Activated B cell treated with CpG ODN at 0.5 μM for 24 hours (primary cell): ENCODE results near the gene ADCY5. TPM values are rescaled to one million over a fixed set of nuclear protein-coding genes. Genes with fewer than 3 reads are reported as not detected.
A peak's percentile ranks its signal among the peaks of the same experiment; 100 is the strongest.

Experiments
- ATAC-seq: fragments of 200-7000 bp; cut with Tn5 transposase; one replicate; pipeline ENCODE4 v1.10.0; 2021; ENCODE audit warnings: low read depth, mild to moderate bottlenecking, moderate library complexity
- CTCF ChIA-PET: fragments of 350-600 bp; sonication (Branson Sonifier 250); formaldehyde crosslinking; loops from one replicate; lab custom pipeline; 2021; ENCODE audit warnings: antibody characterized with exemption; lab: Charles Lee
- POLR2A ChIA-PET: fragments of 350-600 bp; sonication (Branson Sonifier 250); formaldehyde crosslinking; loops from one replicate; lab custom pipeline; 2021; ENCODE audit warnings: antibody characterized with exemption; lab: Charles Lee
- DNase-seq: peaks from one replicate; pipeline ENCODE4 v3.0.0; 2022
- H3K27ac Mint-ChIP-seq: one replicate; pipeline ENCODE4 v1.8.0; 2020; ENCODE audit warnings: mixed read lengths
- H3K27me3 Mint-ChIP-seq: one replicate; pipeline ENCODE4 v1.8.0; 2021; ENCODE audit warnings: mixed read lengths
- H3K36me3 Mint-ChIP-seq: one replicate; pipeline ENCODE4 v1.8.0; 2021; ENCODE audit warnings: low read depth, mixed read lengths
- H3K4me1 Mint-ChIP-seq: one replicate; pipeline ENCODE4 v1.8.0; 2021; ENCODE audit warnings: mixed read lengths
- H3K4me3 Mint-ChIP-seq: one replicate; pipeline ENCODE4 v1.8.0; 2020; ENCODE audit warnings: mild to moderate bottlenecking, mixed read lengths
- H3K9me3 Mint-ChIP-seq: one replicate; pipeline ENCODE4 v1.8.0; 2020; ENCODE audit warnings: mixed read lengths
- CTCF ChIP-seq: fragments of 200-600 bp; IDR thresholded peaks from one replicate; pipeline ENCODE4 v1.8.0; 2022; ENCODE audit warnings: antibody characterized with exemption, mild to moderate bottlenecking
- intact Hi-C: fragments of 100-400 bp; cut with micrococcal nuclease; formaldehyde crosslinking; loops from one replicate; pipeline ENCODE4 v1.15.1; 2024
- total RNA-seq: library from RNA; stranded (reverse); gene quantifications from 2 replicates; pipeline ENCODE4 v1.2.3, GENCODE V29; 2022

ADCY5 gene
- total RNA-seq, 1 donor from 2014 or later = not detected

- H3K4me3 Mint-ChIP-seq = no peak overlapping the region
- DNase-seq (no peak), ATAC-seq (no peak)
- H3K27me3 Mint-ChIP-seq = no peaks in the 10 kb centered on the region
- ChIA-PET POLR2A (no interaction called here), CTCF (no interaction called here)
- TF ChIP-seq CTCF = no peak
- intact Hi-C loops = loop anchor here (5.0 kb wide), 1 partner anchor 716 kb away; no protein-coding TSS in a partner anchor
- H3K36me3 Mint-ChIP-seq = peaks cover 47% of the 10 kb centered on the region
- H3K27ac Mint-ChIP-seq = no peak overlapping the region
- H3K4me1 Mint-ChIP-seq = no peaks in the 10 kb centered on the region
- H3K9me3 Mint-ChIP-seq = peaks cover 2% of the 10 kb centered on the region
These were observed 186.0 kb downstream of the ADCY5 start for GRCh38 chr3:123262868-123263267.

GRCh38 chr3:123262226-123262625, 186.7 kb downstream of the ADCY5 start:
- no peaks in the 10 kb centered on the region for H3K27me3 Mint-ChIP-seq
- no peak overlapping the region for H3K4me3 Mint-ChIP-seq
- intact Hi-C loops = loop anchor here (5.0 kb wide), 1 partner anchor 715 kb away; no protein-coding TSS in a partner anchor
- H3K36me3 Mint-ChIP-seq = peaks cover 43% of the 10 kb centered on the region
- H3K27ac Mint-ChIP-seq = no peak overlapping the region
- no peaks in the 10 kb centered on the region for H3K4me1 Mint-ChIP-seq
- ATAC-seq = no peak
- H3K9me3 Mint-ChIP-seq = peaks cover 2% of the 10 kb centered on the region
- no peak for TF ChIP-seq CTCF
- no peak for DNase-seq
- CTCF ChIA-PET = no interaction called here
- POLR2A ChIA-PET = no interaction called here

GRCh38 chr3:123261666-123262065, 187.2 kb downstream of the ADCY5 start:
- Mint-ChIP-seq H3K4me1 (no peaks in the 10 kb centered on the region), H3K4me3 (no peak overlapping the region), H3K27ac (no peak overlapping the region), H3K9me3 (peaks cover 2% of the 10 kb centered on the region), H3K36me3 (peaks cover 37% of the 10 kb centered on the region), H3K27me3 (no peaks in the 10 kb centered on the region)
- TF ChIP-seq CTCF = no peak
- CTCF ChIA-PET = interaction anchor here (0.6 kb wide), 1 partner anchor 1517 kb away, joined by 3 read pairs; no protein-coding TSS in a partner anchor
- ATAC-seq (no peak), DNase-seq (no peak)
- intact Hi-C loops = loop anchor here (5.0 kb wide), 1 partner anchor 714 kb away; no protein-coding TSS in a partner anchor
- POLR2A ChIA-PET = no interaction called here

- no peaks in the 10 kb centered on the region for H3K9me3 Mint-ChIP-seq
- CTCF ChIA-PET = no interaction called here
- peak; percentile 47 for ATAC-seq
These were observed 190.0 kb downstream of the ADCY5 start for GRCh38 chr3:123258811-123259420.

More at GRCh38 chr3:123258811-123259420, 190.0 kb downstream of the ADCY5 start:
- no peak overlapping the region for H3K4me3 Mint-ChIP-seq
- H3K27ac Mint-ChIP-seq = no peak overlapping the region
- TF ChIP-seq CTCF = no peak
- H3K36me3 Mint-ChIP-seq = peaks cover 19% of the 10 kb centered on the region
- H3K4me1 Mint-ChIP-seq = no peaks in the 10 kb centered on the region
- POLR2A ChIA-PET = no interaction called here
- DNase-seq = no peak
- intact Hi-C loops = loop anchor here (2.0 to 10.0 kb wide), 4 partner anchors 230 to 867 kb away; no protein-coding TSS in a partner anchor
- H3K27me3 Mint-ChIP-seq = no peaks in the 10 kb centered on the region
